ENCODE results near the gene IMPA2.

The IMPA2 gene

GRCh38 chr18:12000072-12000659 is 18.9 kb downstream of the IMPA2 start:
- no peak for DNase-seq (ENCODE audit: low read depth)
- H3K4me3 ChIP-seq (replicated peaks; ENCODE audit: low read depth, low read length), result no peak overlapping the region
- no peak for TF ChIP-seq CTCF (IDR thresholded peaks at IDR 0.05; ENCODE audit: low read length, missing control alignments)

DNA sequence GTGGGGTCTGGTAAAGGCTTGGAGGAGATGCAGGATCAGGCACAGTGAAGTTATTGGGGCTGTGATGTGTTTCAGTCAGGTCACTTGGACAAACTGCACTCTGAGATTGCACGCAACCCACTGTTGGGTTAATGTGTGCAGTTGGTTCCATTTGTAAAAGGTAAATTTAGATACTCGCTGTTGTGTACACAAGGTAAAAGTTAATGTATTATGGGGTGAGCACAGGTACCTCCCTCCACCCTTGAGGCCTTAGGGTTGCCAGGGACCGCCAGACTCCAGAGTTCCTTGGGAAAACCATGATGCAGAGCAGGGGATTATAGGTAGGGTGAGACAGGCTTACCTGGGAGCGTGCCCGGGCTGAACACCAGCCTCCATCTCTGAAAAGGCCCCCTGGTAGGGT is 20.1 kb downstream of the IMPA2 start:
- H3K4me3 ChIP-seq (replicated peaks; ENCODE audit: low read depth, low read length), result no peak overlapping the region
- no peak for DNase-seq (ENCODE audit: low read depth)
- TF ChIP-seq CTCF (IDR thresholded peaks at IDR 0.05; ENCODE audit: low read length, missing control alignments), result no peak

GRCh38 chr18:12003894-12004293 is 22.6 kb downstream of the IMPA2 start:
- H3K4me3 ChIP-seq (replicated peaks; ENCODE audit: low read depth, low read length), result no peak overlapping the region
- TF ChIP-seq CTCF (IDR thresholded peaks at IDR 0.05; ENCODE audit: low read length, missing control alignments), result no peak
- no peak for DNase-seq (ENCODE audit: low read depth)

- DNase-seq (ENCODE audit: low read depth), result no peak
- no peak for TF ChIP-seq CTCF (IDR thresholded peaks at IDR 0.05; ENCODE audit: low read length, missing control alignments)
- H3K4me3 ChIP-seq (replicated peaks; ENCODE audit: low read depth, low read length), result no peak overlapping the region
Observed at GRCh38 chr18:12005538-12006487, 24.5 kb downstream of the IMPA2 start.

DNA sequence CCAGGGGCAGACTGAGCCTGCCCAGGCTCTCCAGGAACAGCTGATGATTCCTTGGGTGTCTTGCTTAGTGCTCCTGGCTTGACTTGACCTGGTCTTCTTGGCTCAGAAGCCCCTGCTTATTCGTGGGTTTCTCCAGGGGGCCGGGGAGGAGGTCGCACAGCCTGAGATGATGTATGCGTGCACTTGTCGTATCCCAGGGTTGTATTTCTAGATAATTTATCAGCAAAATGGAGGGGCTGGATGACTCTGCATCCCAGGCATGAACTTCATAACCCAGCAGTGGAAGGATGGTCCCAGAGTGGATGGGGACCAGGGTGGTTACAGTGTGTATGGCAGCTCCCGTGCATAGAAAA is 25.2 kb downstream of the IMPA2 start:
- H3K4me3 ChIP-seq (replicated peaks; ENCODE audit: low read depth, low read length), result no peak overlapping the region
- DNase-seq (ENCODE audit: low read depth), result no peak

GRCh38 chr18:12007063-12007462 is 25.8 kb downstream of the IMPA2 start:
- H3K4me3 ChIP-seq (replicated peaks; ENCODE audit: low read depth, low read length), result no peak overlapping the region
- DNase-seq (ENCODE audit: low read depth), result no peak
- TF ChIP-seq CTCF (IDR thresholded peaks at IDR 0.05; ENCODE audit: low read length, missing control alignments), result no peak

More for the DNA sequence above, 25.2 kb downstream of the IMPA2 start:
- no peak for TF ChIP-seq CTCF (IDR thresholded peaks at IDR 0.05; ENCODE audit: low read length, missing control alignments)
